ENCODE measurements around the gene KCND2.

DNA sequence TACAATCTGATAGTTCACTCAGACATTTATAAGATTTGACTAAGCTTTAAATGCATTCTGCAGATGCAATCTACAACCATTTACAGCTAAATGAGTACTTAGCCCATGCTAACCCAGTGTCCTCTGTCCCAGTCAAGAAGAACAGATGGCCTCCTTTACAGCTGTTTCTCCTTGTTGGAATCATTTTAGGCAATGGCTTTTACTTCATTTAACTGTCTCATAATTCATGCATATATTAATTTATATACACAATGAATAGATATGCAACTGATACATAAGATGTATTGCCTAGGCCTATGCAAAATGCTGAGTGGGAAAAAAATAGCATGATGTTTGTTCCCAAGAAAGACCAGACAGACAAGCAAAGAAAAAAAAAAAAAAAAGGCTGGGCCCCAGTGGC is 502.8 kb downstream of the KCND2 start:
- TF ChIP-seq POLR2A (IDR thresholded peaks at IDR 0.05): no peak
- no peak for TF ChIP-seq CTCF (IDR thresholded peaks at IDR 0.05)

Measured in thyroid gland (tissue), 4 donors.